HuH-7.5 (cell line): ENCODE data around the gene AP3D1.

Experiments
- DNase-seq: peaks from one replicate; pipeline ENCODE4 v3.0.0; 2011; ENCODE audit warnings: low spot score

Gene AP3D1

DNA sequence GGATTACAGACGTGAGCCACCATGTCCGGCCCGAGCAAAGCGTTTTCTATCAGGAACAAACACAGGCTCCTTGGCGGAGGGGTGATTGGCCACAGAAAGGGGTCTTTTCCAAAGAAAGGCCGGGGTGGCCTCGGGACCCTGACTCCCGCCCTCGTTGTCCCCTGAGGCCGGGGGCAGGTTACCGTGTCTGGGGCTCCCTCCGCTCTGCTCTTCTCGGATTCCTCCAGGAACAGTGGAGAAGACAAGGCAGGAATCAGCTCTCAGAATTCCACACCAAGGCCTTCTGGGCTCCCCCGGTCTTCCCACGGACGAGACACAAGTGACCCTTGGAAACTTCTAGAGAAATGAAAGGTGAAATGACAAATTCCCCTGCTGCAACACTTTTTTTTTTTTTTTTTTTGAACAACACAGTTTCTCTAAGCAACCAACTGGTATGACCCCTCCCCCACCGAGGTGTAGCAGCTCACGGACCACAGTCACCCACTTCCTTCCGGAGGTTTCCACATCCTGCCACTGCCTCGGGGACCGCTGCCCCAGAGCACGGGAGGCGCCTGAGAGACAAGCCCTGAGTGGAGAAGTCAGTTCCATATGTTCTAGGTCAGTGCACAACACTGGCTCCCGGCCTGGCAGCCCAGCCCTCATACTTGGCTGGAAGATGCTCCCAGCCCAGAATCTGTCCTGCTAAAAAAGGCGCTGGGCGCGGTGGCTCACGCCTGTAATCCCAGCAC is 66.2 kb downstream of the AP3D1 start:
- DNase-seq = no peak

DNA sequence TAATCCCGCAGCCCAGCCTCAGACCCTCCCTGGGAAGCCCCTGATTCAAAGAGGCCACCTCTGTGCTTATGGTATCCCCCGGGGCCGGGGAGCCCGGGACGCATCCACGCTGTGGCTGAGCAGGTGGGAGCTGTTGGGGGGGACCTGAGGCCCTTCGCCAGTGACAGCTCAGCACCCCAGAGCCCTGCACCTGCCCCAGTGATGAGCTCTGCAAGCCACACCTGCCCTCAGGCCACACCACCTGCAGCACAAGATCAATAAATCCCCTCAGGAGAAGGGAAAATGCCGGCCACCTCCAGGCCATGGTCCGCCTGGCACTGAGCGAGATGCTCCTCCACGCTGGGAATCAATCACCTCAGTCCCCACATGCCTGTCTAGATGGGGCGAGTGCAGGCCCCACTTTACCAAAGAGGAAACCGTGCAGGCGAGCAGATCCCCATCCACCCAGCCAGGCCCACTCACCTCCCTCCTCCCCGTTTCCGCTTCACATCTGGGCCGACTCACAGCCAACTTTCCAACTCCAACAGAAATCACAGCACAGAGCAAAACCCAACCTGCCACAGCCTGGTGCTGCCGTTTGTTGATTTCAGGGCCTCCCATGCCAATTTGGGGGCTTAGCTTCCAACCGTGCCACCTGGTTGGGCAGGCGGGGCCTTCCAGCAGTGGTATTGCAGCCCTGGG is 68.1 kb downstream of the AP3D1 start:
- no peak for DNase-seq

GRCh38 chr19:2081873-2082810 is 69.2 kb downstream of the AP3D1 start:
- DNase-seq = no peak

- DNase-seq = no peak
These were observed 70.9 kb downstream of the AP3D1 start for GRCh38 chr19:2080336-2080988.

GRCh38 chr19:2079865-2080301 is 71.5 kb downstream of the AP3D1 start:
- DNase-seq = no peak

DNA sequence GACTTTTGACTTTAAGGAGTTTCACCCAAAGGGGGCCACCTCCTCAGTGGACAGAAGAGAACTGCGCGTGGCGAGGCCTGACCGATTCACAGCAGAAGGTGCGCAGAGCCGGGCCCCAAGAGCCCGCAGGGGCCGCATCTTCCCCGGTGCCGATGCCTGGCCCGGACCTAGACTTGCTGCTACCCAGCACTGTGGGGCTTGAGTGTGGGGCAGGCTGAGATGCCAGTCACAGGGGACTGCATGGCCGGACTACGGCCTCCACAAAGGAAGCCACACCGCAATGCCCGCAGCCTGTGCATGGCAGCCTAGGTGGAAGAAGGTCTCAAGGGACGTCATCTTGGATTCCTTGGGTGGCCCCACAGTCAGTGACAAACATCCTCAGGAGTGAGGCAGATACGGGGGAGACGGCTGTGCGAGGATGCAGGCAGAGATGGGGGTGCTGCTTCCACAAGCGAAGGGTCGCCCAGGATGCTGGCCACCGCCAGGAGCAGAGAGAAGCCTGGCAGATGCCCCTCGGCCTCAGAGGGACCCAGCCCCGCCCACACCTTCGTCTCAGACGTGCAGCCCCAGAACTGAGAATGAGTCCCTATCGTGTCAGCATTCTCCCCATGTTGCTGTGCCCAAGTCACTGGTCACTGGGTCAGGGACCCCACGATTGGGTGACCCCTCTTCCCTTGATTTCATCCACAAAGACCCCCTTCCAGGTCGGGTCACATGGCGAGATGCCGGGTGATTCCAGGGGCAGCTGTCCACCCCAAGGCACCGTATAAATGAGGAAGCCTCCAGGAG is 72.1 kb downstream of the AP3D1 start:
- no peak for DNase-seq

GRCh38 chr19:2077833-2078619 is 73.3 kb downstream of the AP3D1 start:
- no peak for DNase-seq

GRCh38 chr19:2077398-2077797 is 74.0 kb downstream of the AP3D1 start:
- no peak for DNase-seq

GRCh38 chr19:2076526-2076944 is 74.8 kb downstream of the AP3D1 start:
- DNase-seq = no peak

- DNase-seq = no peak
These were observed 78.4 kb downstream of the AP3D1 start for GRCh38 chr19:2072757-2073551.

DNA sequence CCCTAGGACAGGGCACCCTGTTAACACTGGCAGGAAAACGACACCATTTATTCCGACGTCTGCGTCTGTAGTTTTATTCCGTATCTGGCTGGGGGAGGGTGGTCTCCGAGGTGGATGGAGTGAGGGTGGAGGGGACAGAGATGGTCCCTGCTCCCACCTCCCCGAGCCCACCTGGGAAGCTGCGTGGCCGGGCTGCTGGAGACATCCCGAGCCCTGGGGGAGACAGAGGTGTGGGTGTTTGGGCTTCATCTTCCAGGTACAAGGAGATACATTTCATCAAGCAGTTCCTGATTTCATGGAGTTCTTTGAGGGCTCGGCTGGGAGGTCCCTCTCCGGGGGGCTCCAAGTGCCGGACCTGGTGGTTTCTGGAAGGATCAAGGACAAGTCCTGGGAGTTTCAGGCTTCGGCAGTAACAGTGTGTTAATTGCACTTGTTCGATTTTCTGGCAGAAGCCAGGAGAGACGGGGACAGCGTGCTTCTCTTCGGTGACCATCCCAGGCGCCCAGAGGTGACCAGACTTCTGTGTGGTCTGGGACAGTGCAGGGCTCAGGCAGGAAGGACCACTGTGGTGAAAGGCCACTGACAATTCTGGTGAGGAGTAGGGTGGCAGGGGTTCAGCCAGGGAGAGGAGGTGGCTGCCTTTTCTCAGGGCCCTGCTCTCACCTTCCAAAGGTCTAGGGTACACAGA is 80.2 kb downstream of the AP3D1 start:
- DNase-seq = no peak

DNA sequence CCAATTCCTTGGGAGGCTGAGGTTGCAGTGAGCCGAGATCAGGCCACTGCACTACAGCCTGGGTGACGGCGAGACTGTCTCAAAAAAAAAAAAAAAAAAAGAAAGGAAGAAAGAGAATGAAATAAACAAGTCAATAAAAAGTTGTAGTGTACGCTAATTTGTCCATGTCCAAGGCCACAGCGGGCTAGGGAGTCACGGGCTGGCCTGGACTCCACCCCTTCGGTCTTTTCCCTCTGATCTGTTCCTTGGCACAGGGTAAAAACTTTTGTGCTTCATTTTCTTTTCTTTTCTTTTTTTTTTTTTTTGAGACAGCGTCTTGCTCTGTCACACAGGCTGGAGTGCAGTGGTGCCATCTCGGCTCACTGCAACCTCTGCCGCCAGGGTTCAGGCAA is 80.9 kb downstream of the AP3D1 start:
- no peak for DNase-seq

GRCh38 chr19:2064788-2065524 is 86.4 kb downstream of the AP3D1 start:
- DNase-seq = no peak

DNA sequence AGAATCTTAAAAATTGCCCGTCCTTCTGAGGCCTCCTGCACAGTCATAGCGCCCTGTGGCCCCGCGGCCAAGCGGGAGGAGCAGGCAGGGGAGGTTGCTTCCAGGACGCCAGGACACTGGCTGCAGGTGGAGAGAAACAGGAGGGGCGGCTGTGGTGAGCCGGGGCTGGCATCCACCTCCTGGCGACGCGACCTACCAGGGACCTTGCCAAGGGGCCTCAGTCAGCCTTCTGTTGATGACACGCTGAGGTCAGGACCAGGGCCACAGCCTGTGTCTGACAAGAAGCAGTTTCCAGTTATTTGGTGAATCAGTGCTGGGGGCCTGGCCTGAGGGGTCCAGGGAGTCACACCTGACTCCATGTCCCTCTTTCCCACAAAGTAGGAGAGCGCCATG is 87.0 kb downstream of the AP3D1 start:
- no peak for DNase-seq

GRCh38 chr19:2063824-2064223 is 87.5 kb downstream of the AP3D1 start:
- DNase-seq = no peak

GRCh38 chr19:2062770-2063169 is 88.6 kb downstream of the AP3D1 start:
- DNase-seq = no peak

- no peak for DNase-seq
These were observed 89.0 kb downstream of the AP3D1 start for GRCh38 chr19:2062389-2062729.
